Measurements from ENCODE around the gene CST11.

DNA sequence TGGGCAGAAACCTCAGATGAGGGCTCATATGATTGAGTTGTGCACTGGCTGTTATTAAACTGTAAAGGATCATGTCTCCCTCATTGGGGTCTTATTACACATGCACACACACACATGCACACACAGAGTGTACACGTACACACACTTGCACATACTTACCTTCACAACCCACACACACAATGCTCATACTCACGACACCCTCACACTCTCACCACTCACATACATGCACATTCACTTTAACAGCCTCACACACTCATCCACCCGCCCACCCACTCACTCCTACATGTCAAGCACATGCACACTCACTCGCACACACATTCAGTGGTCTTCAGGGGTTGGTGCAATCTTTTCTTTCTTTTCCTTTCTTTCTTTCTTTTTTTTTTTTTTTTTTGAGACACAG, 7.8 kb downstream of the CST11 start:
- TF ChIP-seq, protein P1, sequence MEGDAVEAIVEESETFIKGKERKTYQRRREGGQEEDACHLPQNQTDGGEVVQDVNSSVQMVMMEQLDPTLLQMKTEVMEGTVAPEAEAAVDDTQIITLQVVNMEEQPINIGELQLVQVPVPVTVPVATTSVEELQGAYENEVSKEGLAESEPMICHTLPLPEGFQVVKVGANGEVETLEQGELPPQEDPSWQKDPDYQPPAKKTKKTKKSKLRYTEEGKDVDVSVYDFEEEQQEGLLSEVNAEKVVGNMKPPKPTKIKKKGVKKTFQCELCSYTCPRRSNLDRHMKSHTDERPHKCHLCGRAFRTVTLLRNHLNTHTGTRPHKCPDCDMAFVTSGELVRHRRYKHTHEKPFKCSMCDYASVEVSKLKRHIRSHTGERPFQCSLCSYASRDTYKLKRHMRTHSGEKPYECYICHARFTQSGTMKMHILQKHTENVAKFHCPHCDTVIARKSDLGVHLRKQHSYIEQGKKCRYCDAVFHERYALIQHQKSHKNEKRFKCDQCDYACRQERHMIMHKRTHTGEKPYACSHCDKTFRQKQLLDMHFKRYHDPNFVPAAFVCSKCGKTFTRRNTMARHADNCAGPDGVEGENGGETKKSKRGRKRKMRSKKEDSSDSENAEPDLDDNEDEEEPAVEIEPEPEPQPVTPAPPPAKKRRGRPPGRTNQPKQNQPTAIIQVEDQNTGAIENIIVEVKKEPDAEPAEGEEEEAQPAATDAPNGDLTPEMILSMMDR (IDR thresholded peaks at IDR 0.05; ENCODE audit: low read depth, low read length) = no peak
- TF ChIP-seq POLR2A (IDR thresholded peaks at IDR 0.05; ENCODE audit: extremely low read depth, insufficient read length) = no peak
